ENCODE measurements around the gene ARHGAP15. TPM values are rescaled to one million over a fixed set of nuclear protein-coding genes. Genes with fewer than 3 reads are reported as not detected.

Gene ARHGAP15
- total RNA-seq, 2 experiments from 2014 or later: 72.1 to 98.4 TPM

GRCh38 chr2:143577489-143577888 lies 448.3 kb downstream of the ARHGAP15 start:
- no peaks in the 10 kb centered on the region for H3K36me3 ChIP-seq (ENCODE audit: insufficient read depth, low read length)
- no peaks in the 10 kb centered on the region for H3K9me2 ChIP-seq (ENCODE audit: insufficient read depth, low read length)
- no peaks in the 10 kb centered on the region for H4K20me1 ChIP-seq (ENCODE audit: insufficient read depth, low read length)
- TF ChIP-seq EZH2phosphoT487 (IDR thresholded peaks at IDR 0.05; ENCODE audit: borderline replicate concordance, low read depth, low read length): no peak
- TF ChIP-seq, protein P1, sequence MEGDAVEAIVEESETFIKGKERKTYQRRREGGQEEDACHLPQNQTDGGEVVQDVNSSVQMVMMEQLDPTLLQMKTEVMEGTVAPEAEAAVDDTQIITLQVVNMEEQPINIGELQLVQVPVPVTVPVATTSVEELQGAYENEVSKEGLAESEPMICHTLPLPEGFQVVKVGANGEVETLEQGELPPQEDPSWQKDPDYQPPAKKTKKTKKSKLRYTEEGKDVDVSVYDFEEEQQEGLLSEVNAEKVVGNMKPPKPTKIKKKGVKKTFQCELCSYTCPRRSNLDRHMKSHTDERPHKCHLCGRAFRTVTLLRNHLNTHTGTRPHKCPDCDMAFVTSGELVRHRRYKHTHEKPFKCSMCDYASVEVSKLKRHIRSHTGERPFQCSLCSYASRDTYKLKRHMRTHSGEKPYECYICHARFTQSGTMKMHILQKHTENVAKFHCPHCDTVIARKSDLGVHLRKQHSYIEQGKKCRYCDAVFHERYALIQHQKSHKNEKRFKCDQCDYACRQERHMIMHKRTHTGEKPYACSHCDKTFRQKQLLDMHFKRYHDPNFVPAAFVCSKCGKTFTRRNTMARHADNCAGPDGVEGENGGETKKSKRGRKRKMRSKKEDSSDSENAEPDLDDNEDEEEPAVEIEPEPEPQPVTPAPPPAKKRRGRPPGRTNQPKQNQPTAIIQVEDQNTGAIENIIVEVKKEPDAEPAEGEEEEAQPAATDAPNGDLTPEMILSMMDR (conservative IDR thresholded peaks at IDR 0.05; ENCODE audit: low read length): no peak
- POLR2A ChIA-PET: interaction anchor here (0.6 to 0.8 kb wide), 2 partner anchors 14 to 29 kb away, joined by 3 to 6 read pairs; no protein-coding TSS in a partner anchor
- H3K4me3 ChIP-seq (ENCODE audit: low read depth, low read length, poor library complexity, severe bottlenecking): no peak overlapping the region
- H3K79me2 ChIP-seq (ENCODE audit: insufficient read depth, low read depth, low read length): no peaks in the 10 kb centered on the region
- CTCF ChIA-PET (ENCODE audit: unreplicated experiment): no interaction called here
- H2AFZ ChIP-seq (ENCODE audit: low read length): no peak overlapping the region
- H3K4me2 ChIP-seq (ENCODE audit: low read length): no peak overlapping the region
- no peaks in the 10 kb centered on the region for H3K4me1 ChIP-seq (ENCODE audit: insufficient read depth, low read length, poor library complexity, severe bottlenecking)
- H3K27ac ChIP-seq (ENCODE audit: low read depth, low read length, poor library complexity, severe bottlenecking): no peak overlapping the region
- no peak for DNase-seq (ENCODE audit: low spot score)
- intact Hi-C loops (cut with micrococcal nuclease; ENCODE audit: unreplicated experiment): no loop called here
- no peaks in the 10 kb centered on the region for H3K9me3 ChIP-seq (ENCODE audit: low read length)
- no TSS peak for BruUV-seq (replicated peaks)

DNA sequence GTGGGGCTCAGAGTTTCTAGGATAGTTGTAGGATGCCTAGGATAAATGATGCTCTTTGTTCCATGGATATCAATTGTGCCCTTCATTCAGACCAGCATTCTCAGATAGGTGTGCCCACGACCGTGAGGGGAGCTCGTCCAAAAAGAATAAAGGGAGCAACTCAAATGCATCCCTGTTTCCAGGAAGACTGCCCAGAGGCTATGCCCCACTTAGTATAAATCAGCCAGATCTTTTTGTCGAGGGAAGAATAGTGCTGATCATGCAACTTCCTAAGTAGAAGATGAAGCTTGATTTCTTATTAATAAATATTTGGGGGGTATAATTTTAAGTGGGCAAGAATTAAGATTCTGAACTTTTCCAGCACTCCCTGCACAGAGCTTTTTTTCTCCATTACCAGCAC lies 450.2 kb downstream of the ARHGAP15 start:
- intact Hi-C loops (cut with micrococcal nuclease; ENCODE audit: unreplicated experiment): no loop called here

GRCh38 chr2:143581134-143581533 lies 451.9 kb downstream of the ARHGAP15 start:
- H3K27ac ChIP-seq (ENCODE audit: low read depth, low read length, poor library complexity, severe bottlenecking): no peak overlapping the region
- H2AFZ ChIP-seq (ENCODE audit: low read length): no peak overlapping the region
- POLR2A ChIA-PET: interaction anchor here (0.8 to 1.0 kb wide), 2 partner anchors 19 to 41 kb away, joined by 3 read pairs; no protein-coding TSS in a partner anchor
- no peaks in the 10 kb centered on the region for H3K9me3 ChIP-seq (ENCODE audit: low read length)
- intact Hi-C loops (cut with micrococcal nuclease; ENCODE audit: unreplicated experiment): no loop called here
- no peak overlapping the region for H3K4me2 ChIP-seq (ENCODE audit: low read length)
- BruUV-seq (replicated peaks): no TSS peak
- H3K79me2 ChIP-seq (ENCODE audit: insufficient read depth, low read depth, low read length): no peaks in the 10 kb centered on the region
- no peaks in the 10 kb centered on the region for H3K9me2 ChIP-seq (ENCODE audit: insufficient read depth, low read length)
- H3K36me3 ChIP-seq (ENCODE audit: insufficient read depth, low read length): no peaks in the 10 kb centered on the region
- no peaks in the 10 kb centered on the region for H4K20me1 ChIP-seq (ENCODE audit: insufficient read depth, low read length)
- CTCF ChIA-PET (ENCODE audit: unreplicated experiment): interaction anchor here (0.6 kb wide), 1 partner anchor 88 kb away, joined by 3 read pairs; no protein-coding TSS in a partner anchor
- H3K4me3 ChIP-seq (ENCODE audit: low read depth, low read length, poor library complexity, severe bottlenecking): no peak overlapping the region
- no peaks in the 10 kb centered on the region for H3K4me1 ChIP-seq (ENCODE audit: insufficient read depth, low read length, poor library complexity, severe bottlenecking)
- no peak for DNase-seq (ENCODE audit: low spot score)
- TF ChIP-seq, protein P1 (conservative IDR thresholded peaks at IDR 0.05; ENCODE audit: low read length): no peak
- TF ChIP-seq EZH2phosphoT487 (IDR thresholded peaks at IDR 0.05; ENCODE audit: borderline replicate concordance, low read depth, low read length): no peak

More for the DNA sequence above, 450.2 kb downstream of the ARHGAP15 start:
- no peak overlapping the region for H3K4me2 ChIP-seq (ENCODE audit: low read length)
- ChIA-PET POLR2A (interaction anchor here (0.6 to 0.7 kb wide), 2 partner anchors 76 to 815 kb away, joined by 3 to 8 read pairs; no protein-coding TSS in a partner anchor), CTCF (ENCODE audit: unreplicated experiment) (no interaction called here)
- no peaks in the 10 kb centered on the region for H3K9me2 ChIP-seq (ENCODE audit: insufficient read depth, low read length)
- no peaks in the 10 kb centered on the region for H3K4me1 ChIP-seq (ENCODE audit: insufficient read depth, low read length, poor library complexity, severe bottlenecking)
- H4K20me1 ChIP-seq (ENCODE audit: insufficient read depth, low read length): no peaks in the 10 kb centered on the region
- no peak overlapping the region for H3K27ac ChIP-seq (ENCODE audit: low read depth, low read length, poor library complexity, severe bottlenecking)
- no peaks in the 10 kb centered on the region for H3K79me2 ChIP-seq (ENCODE audit: insufficient read depth, low read depth, low read length)
- H3K9me3 ChIP-seq (ENCODE audit: low read length): no peaks in the 10 kb centered on the region
- no peak for TF ChIP-seq EZH2phosphoT487 (IDR thresholded peaks at IDR 0.05; ENCODE audit: borderline replicate concordance, low read depth, low read length)
- TF ChIP-seq, protein P1 (conservative IDR thresholded peaks at IDR 0.05; ENCODE audit: low read length): no peak
- no peak overlapping the region for H2AFZ ChIP-seq (ENCODE audit: low read length)
- no peak overlapping the region for H3K4me3 ChIP-seq (ENCODE audit: low read depth, low read length, poor library complexity, severe bottlenecking)
- no TSS peak for BruUV-seq (replicated peaks)
- H3K36me3 ChIP-seq (ENCODE audit: insufficient read depth, low read length): no peaks in the 10 kb centered on the region
- DNase-seq (ENCODE audit: low spot score): no peak

All from OCI-LY7 (cell line).